ENCODE measurements around the gene TMC1.
"Not testable (repeated sequence)": the region's sequence is repeated elsewhere in the genome, so short reads cannot be mapped to it uniquely, and the experiment has no call there.

The TMC1 gene

DNA sequence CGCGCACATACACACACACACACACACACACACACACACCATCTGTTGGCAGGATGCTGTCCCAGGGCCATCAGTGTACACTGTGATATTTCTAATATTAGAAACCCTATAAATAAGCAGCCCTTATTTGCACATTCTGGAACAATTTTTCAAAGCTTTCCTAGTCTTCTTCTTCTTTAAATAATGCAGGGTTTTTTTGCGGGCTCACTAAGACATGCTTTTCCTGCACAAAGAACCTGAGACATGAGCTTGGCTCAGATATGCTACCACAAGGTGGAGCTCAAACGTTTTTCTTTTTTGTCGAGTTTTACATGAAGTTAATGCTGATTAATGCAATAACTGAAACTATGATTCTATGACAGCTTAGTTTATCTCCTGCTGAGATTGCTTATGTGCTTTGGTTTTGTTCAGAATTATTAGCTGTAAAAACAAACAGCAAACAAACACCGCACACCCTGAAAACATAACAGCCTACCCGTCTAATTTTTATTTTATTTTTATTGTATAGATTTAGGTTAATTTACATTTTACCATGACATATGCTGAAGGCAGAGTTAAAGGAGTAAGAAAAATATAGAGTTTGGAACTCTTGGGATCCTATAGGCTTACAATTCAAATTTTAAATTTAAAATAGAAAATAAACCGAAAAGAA is 335.7 kb downstream of the TMC1 start:
- no peaks in the 10 kb centered on the region for H3K36me3 Mint-ChIP-seq (ENCODE audit: low read depth)
- no peaks in the 10 kb centered on the region for H3K9me3 Mint-ChIP-seq
- TF ChIP-seq, protein P1, sequence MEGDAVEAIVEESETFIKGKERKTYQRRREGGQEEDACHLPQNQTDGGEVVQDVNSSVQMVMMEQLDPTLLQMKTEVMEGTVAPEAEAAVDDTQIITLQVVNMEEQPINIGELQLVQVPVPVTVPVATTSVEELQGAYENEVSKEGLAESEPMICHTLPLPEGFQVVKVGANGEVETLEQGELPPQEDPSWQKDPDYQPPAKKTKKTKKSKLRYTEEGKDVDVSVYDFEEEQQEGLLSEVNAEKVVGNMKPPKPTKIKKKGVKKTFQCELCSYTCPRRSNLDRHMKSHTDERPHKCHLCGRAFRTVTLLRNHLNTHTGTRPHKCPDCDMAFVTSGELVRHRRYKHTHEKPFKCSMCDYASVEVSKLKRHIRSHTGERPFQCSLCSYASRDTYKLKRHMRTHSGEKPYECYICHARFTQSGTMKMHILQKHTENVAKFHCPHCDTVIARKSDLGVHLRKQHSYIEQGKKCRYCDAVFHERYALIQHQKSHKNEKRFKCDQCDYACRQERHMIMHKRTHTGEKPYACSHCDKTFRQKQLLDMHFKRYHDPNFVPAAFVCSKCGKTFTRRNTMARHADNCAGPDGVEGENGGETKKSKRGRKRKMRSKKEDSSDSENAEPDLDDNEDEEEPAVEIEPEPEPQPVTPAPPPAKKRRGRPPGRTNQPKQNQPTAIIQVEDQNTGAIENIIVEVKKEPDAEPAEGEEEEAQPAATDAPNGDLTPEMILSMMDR (IDR thresholded peaks at IDR 0.05; ENCODE audit: unreplicated experiment in 3 of 3), result peak; percentile 61 to 78 (median 72)
- peaks cover 17% of the 10 kb centered on the region for H3K4me1 Mint-ChIP-seq
- H3K27me3 Mint-ChIP-seq (ENCODE audit: low read depth), result peaks cover 5% of the 10 kb centered on the region
- H3K4me3 Mint-ChIP-seq, result no peak overlapping the region
- peak overlapping the region in 2 of 3 experiments; percentile 23 to 69 for H3K27ac Mint-ChIP-seq

DNA sequence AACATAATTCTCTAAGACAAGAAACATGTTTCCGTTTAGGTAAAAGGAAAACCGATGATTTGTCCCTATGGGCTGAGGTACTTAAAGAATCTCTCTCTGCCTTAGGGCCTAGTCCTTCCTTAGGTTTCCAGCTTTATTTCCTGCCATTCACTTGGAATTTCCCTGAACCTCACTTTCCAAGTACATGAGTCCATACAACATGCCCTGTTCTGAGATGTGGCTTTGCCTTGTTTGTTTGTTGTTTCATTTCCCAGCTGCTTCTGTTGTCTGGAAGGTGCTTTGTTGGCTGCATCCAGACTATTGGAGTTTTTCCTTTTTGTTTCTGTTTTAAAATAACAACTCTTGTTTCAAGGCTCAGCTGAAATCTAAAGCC is 336.2 kb downstream of the TMC1 start:
- Mint-ChIP-seq H3K9me3 (no peaks in the 10 kb centered on the region), H3K27me3 (ENCODE audit: low read depth) (peaks cover 5% of the 10 kb centered on the region), H3K4me3 (no peak overlapping the region), H3K27ac (peak overlapping the region in 1 of 3 experiments; percentile 79), H3K36me3 (ENCODE audit: low read depth) (no peaks in the 10 kb centered on the region), H3K4me1 (peaks cover 17% of the 10 kb centered on the region)
- TF ChIP-seq, protein P1 (IDR thresholded peaks at IDR 0.05; ENCODE audit: unreplicated experiment in 3 of 3), result no peak

DNA sequence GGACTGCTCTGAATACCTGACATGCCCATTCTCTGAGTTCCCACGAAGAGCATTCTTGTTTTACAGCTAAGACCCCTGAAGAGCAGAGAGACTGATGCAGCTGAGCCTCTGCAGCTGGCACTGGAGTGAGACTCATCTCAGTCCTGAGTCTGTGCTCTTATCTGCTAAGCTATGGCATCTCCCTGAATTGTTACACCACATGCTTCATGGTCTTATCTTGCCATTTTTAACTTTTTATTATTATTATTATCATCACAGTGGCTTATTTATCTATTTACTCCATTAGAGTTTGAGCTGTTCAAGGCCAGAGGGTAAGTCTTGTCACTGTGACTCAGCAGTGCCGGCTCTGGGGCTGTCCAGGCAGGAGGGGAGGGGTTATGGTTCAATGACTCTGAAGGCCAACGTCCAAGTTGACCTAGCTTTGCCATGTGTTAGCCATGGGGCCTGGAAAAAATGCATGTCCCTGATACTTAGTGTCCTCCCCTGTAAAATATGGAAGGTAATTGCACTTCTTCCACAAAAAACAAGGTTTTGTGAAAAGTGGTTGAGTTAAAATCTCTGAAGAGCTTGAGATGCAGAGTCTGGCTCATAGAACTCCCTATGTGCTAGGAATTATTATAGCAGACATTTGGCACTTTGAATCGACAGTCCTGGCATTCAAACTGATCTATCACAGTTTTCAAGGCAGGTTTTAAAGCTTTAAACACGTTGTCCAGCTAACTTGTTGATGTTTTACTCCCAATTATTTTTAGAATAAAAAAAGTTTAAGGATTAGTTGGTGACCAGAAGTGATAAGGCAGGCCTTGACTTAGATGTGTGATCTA is 336.9 kb downstream of the TMC1 start:
- H3K4me1 Mint-ChIP-seq, result peaks cover 17% of the 10 kb centered on the region
- H3K9me3 Mint-ChIP-seq, result no peaks in the 10 kb centered on the region
- TF ChIP-seq, protein P1 (IDR thresholded peaks at IDR 0.05; ENCODE audit: unreplicated experiment in 3 of 3), result no peak
- peaks cover 5% of the 10 kb centered on the region for H3K27me3 Mint-ChIP-seq (ENCODE audit: low read depth)
- peak overlapping the region in 1 of 3 experiments; percentile 79 for H3K27ac Mint-ChIP-seq
- H3K4me3 Mint-ChIP-seq, result no peak overlapping the region
- no peaks in the 10 kb centered on the region for H3K36me3 Mint-ChIP-seq (ENCODE audit: low read depth)

DNA sequence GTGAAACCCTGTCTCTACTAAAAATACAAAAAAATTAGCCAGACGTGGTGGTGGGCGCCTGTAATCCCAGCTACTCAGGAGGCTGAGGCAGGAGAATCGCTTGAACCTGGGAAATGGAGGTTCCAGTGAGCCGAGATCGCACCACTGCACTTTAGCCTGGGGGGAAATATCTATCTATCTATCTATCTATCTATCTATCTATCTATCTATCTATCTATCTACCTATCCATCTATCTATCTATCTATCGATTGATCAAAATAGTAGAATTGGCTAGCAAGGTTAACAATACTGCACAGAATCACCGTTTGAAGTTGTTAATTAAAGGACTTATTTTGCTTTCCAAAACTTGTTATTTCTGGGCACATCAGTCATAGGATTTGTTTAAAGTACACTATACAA is 341.4 kb downstream of the TMC1 start:
- not testable (repeated sequence) for H3K9me3 Mint-ChIP-seq; H3K27me3 Mint-ChIP-seq (ENCODE audit: low read depth); H3K36me3 Mint-ChIP-seq (ENCODE audit: low read depth); H3K4me3 Mint-ChIP-seq
- peaks cover 15% of the 10 kb centered on the region for H3K4me1 Mint-ChIP-seq
- H3K27ac Mint-ChIP-seq, result peak overlapping the region in 1 of 3 experiments; percentile 14

DNA sequence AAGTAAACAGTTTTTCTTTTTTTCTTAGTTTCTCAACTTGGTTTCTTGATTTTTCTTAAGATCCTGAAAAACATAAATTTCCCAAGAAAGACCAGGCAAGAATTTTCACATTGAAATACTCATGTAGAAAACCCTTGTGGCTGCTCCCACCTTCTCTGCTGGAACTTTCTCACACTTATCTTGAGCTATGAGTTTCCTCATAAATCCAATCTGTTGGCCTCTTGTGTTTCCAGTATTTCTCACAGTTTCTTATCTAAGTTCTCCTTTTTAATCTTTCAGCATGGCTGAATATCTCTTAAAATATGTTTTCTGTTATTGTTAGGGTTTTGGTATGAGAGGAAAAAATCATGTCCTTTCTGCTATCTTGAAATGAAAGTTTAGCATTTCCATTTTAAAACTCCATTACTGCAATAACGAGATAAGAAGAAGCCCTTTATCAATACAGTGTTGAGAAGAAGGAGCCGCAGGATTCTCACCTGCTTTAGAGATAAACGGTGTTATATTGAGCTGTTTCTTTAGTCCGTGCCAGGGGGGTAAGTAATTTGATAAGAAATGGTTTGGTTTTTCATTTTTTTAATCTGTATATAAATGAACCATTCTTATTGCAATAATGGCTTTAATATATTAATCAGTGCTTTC is 342.2 kb downstream of the TMC1 start:
- peaks cover 3% of the 10 kb centered on the region for H3K36me3 Mint-ChIP-seq (ENCODE audit: low read depth)
- peaks cover 7% of the 10 kb centered on the region for H3K9me3 Mint-ChIP-seq
- no peak overlapping the region for H3K4me3 Mint-ChIP-seq
- H3K27me3 Mint-ChIP-seq (ENCODE audit: low read depth), result no peaks in the 10 kb centered on the region
- H3K27ac Mint-ChIP-seq, result peak overlapping the region; percentile 14 to 28 (median 21)
- TF ChIP-seq, protein P1 (IDR thresholded peaks at IDR 0.05; ENCODE audit: unreplicated experiment in 3 of 3), result no peak
- H3K4me1 Mint-ChIP-seq, result peaks cover 13% of the 10 kb centered on the region

DNA sequence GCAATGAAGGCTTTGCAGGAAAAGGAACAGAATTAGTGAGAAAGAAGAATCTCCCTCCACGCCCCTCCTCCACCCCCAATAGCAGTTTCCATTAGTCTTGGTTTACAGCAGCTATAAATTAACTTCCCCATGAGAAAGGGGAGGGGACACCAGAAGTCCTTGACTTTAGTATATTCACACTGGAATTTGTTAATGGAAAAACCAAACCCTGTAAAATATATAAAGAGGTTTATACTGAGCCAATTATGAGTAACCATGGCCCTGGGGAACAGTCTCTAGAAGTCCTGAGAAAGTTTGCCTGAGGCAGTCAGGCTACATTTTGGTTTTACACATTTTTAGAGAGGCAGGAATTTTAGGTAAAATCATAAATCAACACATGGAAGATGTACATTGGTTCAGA is 342.9 kb downstream of the TMC1 start:
- Mint-ChIP-seq H3K27me3 (ENCODE audit: low read depth) (no peaks in the 10 kb centered on the region), H3K4me1 (peaks cover 13% of the 10 kb centered on the region), H3K9me3 (peaks cover 7% of the 10 kb centered on the region), H3K27ac (peak overlapping the region; percentile 14 to 90 (median 66)), H3K36me3 (ENCODE audit: low read depth) (peaks cover 3% of the 10 kb centered on the region), H3K4me3 (no peak overlapping the region)
- TF ChIP-seq, protein P1 (IDR thresholded peaks at IDR 0.05; ENCODE audit: unreplicated experiment in 3 of 3), result no peak

Data from nephron (organoid).